ENCODE results near the gene SHB. TPM values are rescaled to one million over a fixed set of nuclear protein-coding genes. Genes with fewer than 3 reads are reported as not detected.

SHB gene
- total and polyA plus RNA-seq, 2 of the 8 experiments (the other 6 are each of a cell fraction or from before 2014, with no cell fraction given), result 4.1 to 12.6 TPM

- H2BK15ac ChIP-seq (ENCODE audit: low read length), result 0 out of 2 replicates have a peak overlapping the region, but pooled peaks have one; percentile 89
- no peak overlapping the region for H2BK120ac ChIP-seq (replicated peaks; ENCODE audit: low read depth, low read length)
- H3K4me1 ChIP-seq (replicated peaks in 1 of 4; ENCODE audit: control insufficient read depth in 3 of 4, insufficient read depth in 4 of 4, low read length in 3 of 4), result peaks cover 0 to 8% (median 6%) of the 10 kb centered on the region in 4 experiments; a peak in 3 of 7 replicates
- H3K36me3 ChIP-seq (ENCODE audit: control insufficient read depth in 2 of 4, insufficient read depth in 4 of 4, low read length in 3 of 4), result no peaks in the 10 kb centered on the region
- H3K18ac ChIP-seq (ENCODE audit: extremely low read depth, low read length), result 0 out of 2 replicates have a peak overlapping the region, but pooled peaks have one; percentile 42
- TF ChIP-seq KDM5A (IDR thresholded peaks at IDR 0.05; ENCODE audit: low read length) (no peak), NANOG (IDR thresholded peaks at IDR 0.05; ENCODE audit: insufficient read depth, low read depth, low read length, poor library complexity, severe bottlenecking) (no peak), CBX8 (IDR thresholded peaks at IDR 0.05; ENCODE audit: borderline replicate concordance, low read depth, low read length) (no peak), SIRT6 (IDR thresholded peaks at IDR 0.05; ENCODE audit: low read length) (no peak), SP2 (IDR thresholded peaks at IDR 0.05; ENCODE audit: low read length) (no peak), CBX5 (IDR thresholded peaks at IDR 0.05; ENCODE audit: low read depth, low read length) (no peak), CEBPB (IDR thresholded peaks at IDR 0.05; ENCODE audit: low read depth, low read length) (no peak), POLR2A (IDR thresholded peaks at IDR 0.05; ENCODE audit: control extremely low read depth in 1 of 2, low read depth in 2 of 2, low read length in 2 of 2) (no peak), HDAC6 (IDR thresholded peaks at IDR 0.05; ENCODE audit: low read depth, low read length) (no peak), YY1 (IDR thresholded peaks at IDR 0.05; ENCODE audit: low read depth, low read length) (no peak), SRF (IDR thresholded peaks at IDR 0.05; ENCODE audit: low read depth, low read length) (no peak), MAFK (IDR thresholded peaks at IDR 0.05; ENCODE audit: low read depth, low read length) (no peak)
- DNase-seq (ENCODE audit: low read depth in 1 of 2, low spot score in 2 of 2), result no peak
- 45% methylated on average over 36 of the region's 36 CpGs; no CpG with 5 or more reads in 1 of the 2 experiments for WGBS, 2 experiments (ENCODE audit: extremely low coverage in 1 of 2, insufficient coverage in 1 of 2, insufficient read length in 1 of 2, insufficient replicate concordance in 2 of 2, low coverage in 1 of 2, low lambda C conversion rate in 2 of 2, missing lambda C conversion rate in 1 of 2)
- no peak overlapping the region for H2AK5ac ChIP-seq (ENCODE audit: low read depth, low read length)
- H3K56ac ChIP-seq (replicated peaks; ENCODE audit: insufficient read length, low read depth, low read length), result peak overlapping the region; percentile 85
- H4K91ac ChIP-seq (replicated peaks; ENCODE audit: insufficient read length, low read length), result peak overlapping the region; percentile 16
- peaks cover 6% of the 10 kb centered on the region for H3K23me2 ChIP-seq (ENCODE audit: low read depth, low read length)
- peak overlapping the region in 2 of 4 experiments; percentile 15 to 45; a peak in 2 of 7 replicates for H3K9ac ChIP-seq (replicated peaks in 1 of 4; ENCODE audit: extremely low read depth in 1 of 4, low read depth in 3 of 4, low read length in 3 of 4)
- H3K4ac ChIP-seq (replicated peaks; ENCODE audit: insufficient read length, low read depth, low read length), result peak overlapping the region; percentile 35
- peak overlapping the region; percentile 59 to 90 for H3K4me2 ChIP-seq (ENCODE audit: insufficient read depth in 1 of 2, low read depth in 2 of 2, low read length in 2 of 2)
- 0 out of 4 replicates have a peak, but pooled peaks cover 0 to 6% of the 10 kb centered on the region in 2 experiments for H3K79me2 ChIP-seq (ENCODE audit: control insufficient read depth in 1 of 2, insufficient read depth in 2 of 2, low read length in 2 of 2)
- H2BK20ac ChIP-seq (ENCODE audit: low read length), result no peak overlapping the region
- H3K79me1 ChIP-seq (ENCODE audit: low read depth, low read length), result peaks cover 3% of the 10 kb centered on the region; the same call in 1 of the 2 replicates
- H3K9me3 ChIP-seq (ENCODE audit: insufficient read depth in 2 of 2, low read depth in 1 of 2, low read length in 1 of 2), result no peaks in the 10 kb centered on the region
- H4K5ac ChIP-seq (ENCODE audit: insufficient read length, low read depth, low read length), result peak overlapping the region; percentile 60
- H4K20me1 ChIP-seq (replicated peaks in 1 of 2; ENCODE audit: control insufficient read depth in 1 of 2, insufficient read depth in 2 of 2, low read length in 2 of 2), result peaks cover 0 to 2% of the 10 kb centered on the region in 2 experiments
- ChIA-PET CTCF (ENCODE audit: partially characterized antibody) (interaction anchor here (0.6 to 2.1 kb wide), 11 partner anchors 11 to 408 kb away, joined by 3 to 6 read pairs (median 4); no protein-coding TSS in a partner anchor), POLR2A (ENCODE audit: partially characterized antibody) (no interaction called here)
- H2BK12ac ChIP-seq (ENCODE audit: low read depth, low read length), result peak overlapping the region; percentile 69; the same call in 1 of the 2 replicates
- 0 out of 2 replicates have a peak overlapping the region, but pooled peaks have one; percentile 37 for H2BK5ac ChIP-seq (ENCODE audit: low read depth, low read length)
- peak overlapping the region; percentile 65 to 90 (median 78) for H3K4me3 ChIP-seq (ENCODE audit: extremely low read depth in 1 of 4, insufficient read depth in 2 of 4, low read depth in 3 of 4, low read length in 4 of 4)
- H2AFZ ChIP-seq (ENCODE audit: low read length), result peak overlapping the region; percentile 85
- no peak for FAIRE-seq
- H3K23ac ChIP-seq (ENCODE audit: insufficient read length), result no peak overlapping the region
- H4K8ac ChIP-seq (ENCODE audit: extremely low read depth, insufficient read depth, low read length), result peak overlapping the region; percentile 74
- H3K27ac ChIP-seq (ENCODE audit: low read depth, low read length), result no peak overlapping the region
- H3K27me3 ChIP-seq (replicated peaks in 1 of 4; ENCODE audit: control insufficient read depth in 3 of 4, extremely low read depth in 1 of 4, insufficient read depth in 3 of 4, low read length in 3 of 4), result peaks cover 0 to 3% (median 0%) of the 10 kb centered on the region in 4 experiments; a peak in 3 of 7 replicates
- no peak overlapping the region for H3K14ac ChIP-seq (ENCODE audit: insufficient read length)
These were observed 164.4 kb downstream of the SHB start for GRCh38 chr9:37904445-37905130.
